HG03565 (cell line): ENCODE measurements around the gene TYW3.

Experiments
- ATAC-seq: cut with Tn5 transposase; IDR thresholded peaks from one replicate; pipeline ENCODE4 v1.9.1; 2021; ENCODE audit warnings: mild to moderate bottlenecking, moderate library complexity; ENCODE audit not compliant: unreplicated experiment

TYW3 gene

GRCh38 chr1:74732960-74733603 is at the start of gene TYW3, which contains the start of gene CRYZ:
Gene TYW3 (plus strand): TSS chr1:74733152. CDS start chr1:74733245, 93 bp downstream.
Gene CRYZ (minus strand): TSS chr1:74733050. CDS start chr1:74724821, 8,229 bp downstream.
- ATAC-seq: peak; percentile 66

- no peak for ATAC-seq
Observed at GRCh38 chr1:74683656-74684055, 49.3 kb upstream of the TYW3 start.

- no peak for ATAC-seq
Observed at GRCh38 chr1:74684301-74684700, 48.7 kb upstream of the TYW3 start.

- no peak for ATAC-seq
Observed at GRCh38 chr1:74686928-74687327, 46.0 kb upstream of the TYW3 start.

GRCh38 chr1:74689621-74690363 is 43.2 kb upstream of the TYW3 start:
- ATAC-seq: peak; percentile 76

- ATAC-seq: no peak
Observed at GRCh38 chr1:74690364-74690696, 42.6 kb upstream of the TYW3 start.

GRCh38 chr1:74690909-74691308 is 42.0 kb upstream of the TYW3 start:
- ATAC-seq: no peak

- no peak for ATAC-seq
Observed at GRCh38 chr1:74693473-74693872, 39.5 kb upstream of the TYW3 start.

GRCh38 chr1:74697832-74698231 is 35.1 kb upstream of the TYW3 start:
- no peak for ATAC-seq

- peak; percentile 42 for ATAC-seq
Observed at GRCh38 chr1:74699331-74699730, 33.6 kb upstream of the TYW3 start.

GRCh38 chr1:74703386-74704182 is 29.4 kb upstream of the TYW3 start:
- no peak for ATAC-seq

- ATAC-seq: no peak
Observed at GRCh38 chr1:74712881-74713280, 20.1 kb upstream of the TYW3 start.

- ATAC-seq: peak; percentile 20
Observed at GRCh38 chr1:74713849-74714248, 19.1 kb upstream of the TYW3 start.

- ATAC-seq: peak; percentile 63
Observed at GRCh38 chr1:74714429-74715235, 18.3 kb upstream of the TYW3 start.

- ATAC-seq: no peak
Observed at GRCh38 chr1:74715236-74715502, 17.8 kb upstream of the TYW3 start.

GRCh38 chr1:74715806-74716205 is 17.1 kb upstream of the TYW3 start:
- no peak for ATAC-seq

GRCh38 chr1:74716822-74717221 is 16.1 kb upstream of the TYW3 start:
- ATAC-seq: no peak

- ATAC-seq: no peak
Observed at GRCh38 chr1:74717626-74718025, 15.3 kb upstream of the TYW3 start.

- no peak for ATAC-seq
Observed at GRCh38 chr1:74726063-74726462, 6.9 kb upstream of the TYW3 start.

GRCh38 chr1:74728736-74729135 is 4.2 kb upstream of the TYW3 start:
- ATAC-seq: no peak
